ENCODE measurements around the gene MCRS1.
"Not testable (repeated sequence)": the region's sequence is repeated elsewhere in the genome, so short reads cannot be mapped to it uniquely, and the experiment has no call there.

The MCRS1 gene

DNA sequence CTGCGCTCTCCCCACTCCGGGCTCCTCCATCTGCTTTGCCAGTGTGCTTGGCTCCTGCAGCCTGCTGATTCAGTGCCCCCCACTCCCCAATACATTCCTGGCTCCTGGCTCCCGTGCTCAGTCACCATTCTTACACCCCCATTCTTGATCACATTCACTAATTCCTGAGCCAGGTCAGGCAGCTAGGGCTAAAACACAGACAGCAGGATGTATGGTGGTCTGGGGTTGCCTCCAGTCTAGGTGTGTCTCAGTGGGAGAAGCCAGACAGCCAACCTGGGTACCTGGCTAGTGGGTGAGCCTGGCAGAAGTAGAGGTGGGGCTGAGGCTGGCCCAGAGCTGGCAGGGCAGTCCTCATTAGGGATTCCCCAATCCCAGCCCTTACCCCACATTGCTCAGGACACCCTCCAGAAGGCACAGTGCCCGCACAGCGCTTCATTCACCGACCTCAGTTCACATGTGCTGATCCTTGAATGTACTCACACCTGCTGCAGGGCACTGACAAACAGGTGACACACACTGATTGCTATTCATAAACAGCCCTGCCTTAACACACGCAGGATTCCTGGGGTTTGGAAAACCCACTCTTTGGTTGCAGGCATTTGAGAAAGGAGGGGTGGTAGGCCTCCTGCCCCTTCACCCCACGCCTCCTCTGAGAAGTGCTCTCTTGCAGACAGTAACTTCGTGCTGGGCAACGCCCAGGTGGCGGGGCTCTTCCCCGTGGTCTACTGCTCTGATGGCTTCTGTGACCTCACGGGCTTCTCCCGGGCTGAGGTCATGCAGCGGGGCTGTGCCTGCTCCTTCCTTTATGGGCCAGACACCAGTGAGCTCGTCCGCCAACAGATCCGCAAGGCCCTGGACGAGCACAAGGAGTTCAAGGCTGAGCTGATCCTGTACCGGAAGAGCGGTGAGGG lies 27.5 kb downstream of the MCRS1 start:
- DNase-seq, result no peak

- DNase-seq, result no peak
Measured at GRCh38 chr12:49539406-49540228, 28.3 kb downstream of the MCRS1 start.

DNA sequence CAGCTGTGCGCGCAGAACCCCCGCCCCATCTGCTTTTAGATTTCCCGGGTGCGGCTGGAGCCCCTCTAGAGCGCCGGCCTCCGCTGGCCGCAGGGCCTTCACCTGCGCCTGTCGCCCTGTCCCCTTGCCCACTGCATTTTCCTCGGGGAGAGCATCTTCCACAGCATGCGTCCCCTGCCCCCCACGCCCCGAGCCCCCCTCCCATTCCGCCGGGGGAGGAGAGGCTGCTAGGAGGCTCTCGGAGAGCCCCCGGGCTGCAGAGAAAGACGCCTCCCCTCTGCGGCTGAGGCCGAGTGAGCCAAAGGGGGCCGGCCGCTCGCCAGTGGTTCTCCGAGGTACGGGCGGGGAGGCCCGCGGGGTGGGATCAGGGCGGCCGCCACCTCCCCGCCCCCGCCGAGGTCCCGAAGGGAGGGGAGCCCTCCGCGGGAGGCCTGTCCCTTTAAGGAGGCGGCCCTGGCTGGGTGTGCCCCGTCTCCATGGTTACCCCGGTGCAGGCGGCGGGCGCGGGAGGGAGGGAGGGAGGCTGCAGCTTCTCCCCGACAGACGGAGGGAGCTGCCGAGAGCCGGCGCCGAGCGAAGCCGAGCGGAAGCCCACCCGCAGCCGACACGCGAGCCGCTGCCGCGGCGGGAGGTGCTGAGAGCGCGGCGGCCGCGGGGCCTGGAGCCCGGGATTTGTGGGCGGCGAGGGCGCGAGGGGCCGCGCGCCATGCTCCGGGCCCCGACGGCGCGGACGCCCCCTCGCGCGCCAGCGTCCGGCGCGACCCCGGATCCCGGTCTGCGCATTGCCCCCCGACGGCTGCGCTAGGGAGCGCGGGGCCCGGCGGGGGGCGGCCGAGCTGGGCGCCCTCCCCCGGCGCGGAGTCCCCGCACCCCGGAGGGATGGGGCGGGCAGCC lies 29.2 kb downstream of the MCRS1 start, which contains the start of gene KCNH3:
Gene KCNH3 (plus strand): TSS at position 521 of the 894 bp plus-strand sequence. CDS start 387 bp downstream, outside the sequence.
- peak; percentile 85 for DNase-seq

DNA sequence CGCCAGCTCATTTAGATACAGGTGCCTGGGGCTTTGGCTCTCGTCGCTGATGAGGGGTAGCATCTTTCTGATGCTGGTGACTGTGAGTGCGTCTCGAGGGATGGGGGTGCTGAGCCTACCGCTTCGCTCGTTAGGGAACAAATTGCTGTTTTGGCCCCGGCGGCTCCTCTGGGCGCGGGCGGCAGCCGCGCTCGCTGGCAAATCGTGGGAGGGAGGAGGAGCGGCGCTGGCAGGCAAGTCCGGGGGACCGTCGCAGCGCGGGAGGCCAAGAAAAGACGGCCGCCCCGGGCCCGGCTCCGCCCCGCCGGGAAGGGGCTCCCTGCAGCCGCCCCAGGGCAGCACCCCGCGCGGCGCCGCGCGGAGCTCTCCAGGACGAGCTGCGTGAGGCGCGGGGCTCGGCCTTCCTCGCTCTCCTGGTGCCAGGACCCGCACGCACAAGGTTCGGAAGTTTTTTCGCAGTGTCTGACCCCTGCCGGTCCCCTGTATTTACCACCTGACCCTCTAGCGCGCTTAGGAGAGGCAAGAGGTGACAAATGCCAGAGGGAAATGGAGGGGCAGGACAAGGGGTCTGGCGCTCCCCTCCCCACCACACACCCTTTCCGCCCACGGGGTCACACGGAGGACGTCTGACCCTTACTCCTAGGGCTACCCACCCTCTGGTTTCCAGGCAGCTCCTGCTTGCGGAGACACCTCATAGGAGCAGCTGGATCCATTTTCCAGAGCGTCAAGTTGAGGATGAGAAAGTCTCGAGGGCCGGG lies 30.0 kb downstream of the MCRS1 start:
- no peak for DNase-seq

DNA sequence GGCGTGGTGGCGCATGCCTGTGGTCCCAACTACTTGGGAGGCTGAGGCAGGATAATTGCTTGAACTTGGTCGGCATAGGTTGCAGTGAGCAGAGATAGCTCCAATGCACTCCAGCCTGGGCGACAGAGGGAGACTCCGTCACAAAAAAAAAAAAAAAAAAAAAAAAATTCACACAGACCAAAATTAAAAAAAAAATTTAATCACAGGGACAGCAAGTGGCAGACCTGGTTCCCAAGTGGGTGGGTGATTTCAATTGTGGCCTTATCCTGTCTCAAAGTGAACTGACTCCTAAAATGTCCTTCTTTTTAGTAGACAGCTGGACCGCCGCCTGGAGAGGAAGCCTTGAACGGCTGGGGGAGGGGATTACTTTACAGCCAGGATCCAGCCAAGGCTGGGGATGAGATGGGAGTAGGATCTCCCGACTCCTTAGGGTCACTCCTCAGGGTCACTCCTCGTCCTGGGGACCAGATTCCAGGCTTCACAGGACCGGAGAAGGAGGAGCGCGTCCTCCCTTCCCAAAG lies 30.7 kb downstream of the MCRS1 start:
- DNase-seq, result no peak

- DNase-seq, result no peak
Measured at GRCh38 chr12:49536526-49537071, 31.3 kb downstream of the MCRS1 start.

DNA sequence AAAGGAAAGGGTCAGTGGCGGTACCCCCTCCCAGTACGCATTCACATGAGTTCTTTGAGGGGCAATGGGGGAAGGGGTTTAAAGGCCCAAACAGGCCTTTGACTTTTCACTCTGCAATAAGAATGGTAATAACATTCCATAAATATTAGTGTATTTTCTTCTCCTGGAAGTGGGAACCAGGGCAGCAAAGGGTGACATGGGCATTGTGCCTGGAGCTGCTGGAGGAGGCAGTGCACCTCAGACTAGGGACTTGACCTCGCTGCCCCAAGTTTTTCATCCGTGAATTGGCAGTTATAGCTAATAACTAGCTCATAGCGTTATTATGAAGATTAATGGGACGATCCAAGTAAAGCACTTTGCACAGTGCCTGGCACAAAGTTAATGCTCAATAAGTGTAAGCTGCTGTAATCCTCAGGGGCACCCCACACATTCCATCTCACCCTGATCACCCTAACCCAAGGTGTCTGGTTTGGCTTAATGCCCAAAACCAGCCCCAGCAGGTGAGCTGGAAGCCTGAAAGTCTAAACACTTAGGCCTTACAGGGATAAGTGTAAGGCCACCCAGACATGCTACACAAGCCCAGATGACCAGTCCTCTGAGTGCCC lies 31.9 kb downstream of the MCRS1 start:
- DNase-seq, result no peak

DNA sequence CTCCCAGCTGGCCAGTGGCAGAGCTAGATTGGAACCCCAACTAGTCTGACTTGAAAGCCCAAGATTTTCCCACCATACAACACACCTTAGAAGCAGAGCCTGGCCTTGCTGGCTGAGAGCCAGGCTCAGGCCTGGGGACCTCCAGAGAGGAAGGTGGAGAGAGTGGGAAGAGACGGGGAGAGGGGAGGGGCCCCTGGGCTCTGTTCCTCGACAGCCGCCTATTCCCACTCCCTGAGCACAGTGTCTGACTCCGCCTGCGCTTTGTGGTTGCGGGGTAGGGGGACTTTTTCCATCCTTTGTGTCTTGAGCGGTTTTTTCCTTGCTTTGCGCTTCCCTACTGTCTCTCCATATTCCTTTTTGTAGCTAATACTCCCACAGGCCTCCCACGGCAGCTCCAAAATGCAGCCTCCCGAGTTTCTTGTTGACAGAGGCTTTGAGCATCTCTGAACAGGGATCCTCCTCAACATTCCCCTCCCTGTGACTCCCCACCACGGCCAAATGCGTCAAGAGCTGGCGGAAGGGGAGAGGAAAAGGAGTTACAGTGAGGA lies 33.1 kb downstream of the MCRS1 start:
- DNase-seq, result no peak

GRCh38 chr12:49534122-49534521 lies 33.8 kb downstream of the MCRS1 start:
- not testable (repeated sequence) for DNase-seq

DNA sequence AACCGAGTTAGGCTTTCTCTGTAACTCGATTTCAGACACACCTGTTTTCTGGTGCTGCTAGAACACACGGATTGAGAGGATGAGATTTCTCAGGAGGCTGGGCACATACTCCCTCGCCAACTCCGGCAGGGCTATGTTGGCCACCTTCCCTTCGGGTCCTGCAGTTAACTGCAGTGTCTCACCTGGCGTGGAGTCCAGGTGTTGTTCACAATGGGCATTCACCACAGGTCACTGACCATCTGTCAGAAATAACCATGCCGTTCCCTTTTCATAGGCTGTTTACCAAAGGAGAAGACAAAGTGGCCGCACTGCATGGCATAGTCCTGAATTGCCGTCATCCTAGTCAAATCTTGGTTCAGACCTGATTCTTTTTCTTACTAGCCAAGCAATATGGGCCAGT lies 34.6 kb downstream of the MCRS1 start:
- no peak for DNase-seq

DNA sequence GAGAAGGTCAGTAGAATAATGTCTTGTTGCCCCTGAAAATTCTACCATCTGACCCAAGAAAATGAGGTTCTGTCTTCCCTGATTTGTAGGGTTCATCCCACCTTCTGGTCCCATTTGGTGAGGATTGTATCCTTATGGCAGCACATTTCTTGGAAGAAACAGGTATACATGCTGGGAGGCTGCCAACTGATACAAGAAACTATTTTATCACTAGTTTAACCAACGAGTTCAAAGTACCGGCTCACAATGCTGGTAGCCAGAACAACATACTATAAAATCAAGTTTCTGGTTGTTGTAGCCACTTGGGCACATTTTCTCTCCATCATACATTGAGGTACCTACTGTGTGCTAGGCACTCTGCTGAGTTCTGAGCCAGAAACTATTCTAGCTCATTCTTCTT lies 36.2 kb downstream of the MCRS1 start:
- DNase-seq, result no peak

GRCh38 chr12:49529414-49529813 lies 38.5 kb downstream of the MCRS1 start:
- no peak for DNase-seq

GRCh38 chr12:49527361-49528130 lies 40.4 kb downstream of the MCRS1 start:
- no peak for DNase-seq

- no peak for DNase-seq
Measured at GRCh38 chr12:49525942-49526341, 42.0 kb downstream of the MCRS1 start.

DNA sequence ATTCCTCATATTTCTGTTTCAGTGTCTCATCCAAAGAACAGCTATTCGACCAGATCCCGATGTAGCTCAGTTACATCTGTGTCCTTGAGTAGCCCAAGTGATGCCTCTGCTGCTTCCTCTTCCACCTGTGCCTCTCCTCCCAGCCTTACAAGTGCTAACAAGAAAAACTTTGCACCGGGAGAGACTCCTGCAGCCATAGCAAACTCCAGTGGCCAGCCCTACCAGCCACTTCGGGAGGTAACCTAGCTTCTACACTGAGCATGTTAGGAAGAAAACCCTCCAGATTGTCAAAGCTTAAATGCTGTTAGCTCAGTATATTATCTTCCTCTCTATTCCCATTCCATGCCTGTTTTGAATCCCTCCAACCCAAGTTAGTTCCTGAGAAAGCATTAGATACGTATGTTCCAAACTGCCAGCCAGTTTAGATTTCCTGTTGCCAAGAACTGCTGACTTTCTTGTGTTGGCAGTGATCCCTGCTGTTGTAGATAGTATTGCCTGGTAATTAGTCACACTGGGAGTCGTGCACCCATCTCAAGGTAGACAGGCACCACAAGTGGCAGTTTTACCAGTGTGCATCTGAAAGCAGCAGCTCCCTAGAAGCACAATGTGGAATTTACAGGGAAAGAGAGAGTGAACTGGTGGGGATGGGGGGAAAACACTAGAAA lies 43.1 kb downstream of the MCRS1 start:
- DNase-seq, result no peak

DNA sequence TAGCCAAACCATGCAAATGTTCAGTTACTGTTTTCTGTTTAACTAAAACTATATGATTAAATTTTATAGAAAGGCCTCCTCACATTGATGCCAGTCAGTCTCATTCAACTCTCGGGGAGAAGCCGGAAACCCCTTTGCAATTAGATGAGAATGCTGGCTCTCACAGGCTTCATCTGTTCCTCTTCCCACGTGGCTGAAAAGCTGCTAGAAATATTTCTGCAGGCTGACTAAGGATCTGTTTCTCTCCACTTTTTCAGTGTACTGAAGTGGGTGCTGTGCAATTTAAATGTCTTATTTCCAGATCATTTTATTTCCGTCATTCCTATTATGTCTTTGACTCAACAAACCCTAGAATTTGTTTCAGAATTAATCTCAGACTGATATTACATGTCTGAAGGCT lies 46.6 kb downstream of the MCRS1 start:
- no peak for DNase-seq

GRCh38 chr12:49519574-49519936 lies 48.4 kb downstream of the MCRS1 start:
- no peak for DNase-seq

DNA sequence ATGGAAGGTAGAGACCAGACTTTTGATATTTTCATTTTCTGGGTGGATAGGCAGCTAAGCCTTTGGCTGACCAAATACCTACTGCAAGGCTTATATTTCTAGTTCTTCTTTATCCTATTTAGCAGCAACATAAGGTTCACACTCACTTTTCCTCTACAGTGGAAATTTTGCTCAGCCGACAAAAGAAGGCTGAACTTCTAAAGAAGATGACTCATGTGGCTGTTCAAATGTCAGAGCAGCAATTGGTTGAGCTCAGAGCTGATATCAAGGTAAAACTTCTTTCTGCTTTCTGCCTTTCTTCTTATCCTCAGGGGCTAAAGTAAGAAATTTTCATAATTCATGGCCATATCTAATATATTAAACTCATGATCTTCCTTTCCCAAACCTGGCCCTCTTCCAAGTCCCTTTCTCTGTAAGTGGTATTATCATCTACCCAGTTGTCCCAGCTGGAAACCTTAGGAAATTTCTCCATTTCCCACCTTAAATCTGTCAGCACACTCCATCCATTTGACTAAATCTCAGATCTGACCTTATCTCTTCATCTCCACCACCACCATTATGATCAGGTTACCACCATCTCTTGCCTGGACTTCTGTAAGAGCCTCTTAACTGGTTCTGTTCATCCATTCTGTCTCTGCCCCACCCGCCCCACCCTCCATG lies 48.9 kb downstream of the MCRS1 start:
- no peak for DNase-seq

- no peak for DNase-seq
Measured at GRCh38 chr12:49515266-49515665, 52.7 kb downstream of the MCRS1 start.

All from activated CD4-positive, alpha-beta T cell treated with anti-CD3 and anti-CD28 coated beads, Interleukin-10, Interleukin-2, amounts not matched to agents 100 ng/mL and 50 ng/mL, durations not matched to agents 16 hours and 8 hours (primary cell).